Measurements from ENCODE around the gene ZRANB1.

The ZRANB1 gene

DNA sequence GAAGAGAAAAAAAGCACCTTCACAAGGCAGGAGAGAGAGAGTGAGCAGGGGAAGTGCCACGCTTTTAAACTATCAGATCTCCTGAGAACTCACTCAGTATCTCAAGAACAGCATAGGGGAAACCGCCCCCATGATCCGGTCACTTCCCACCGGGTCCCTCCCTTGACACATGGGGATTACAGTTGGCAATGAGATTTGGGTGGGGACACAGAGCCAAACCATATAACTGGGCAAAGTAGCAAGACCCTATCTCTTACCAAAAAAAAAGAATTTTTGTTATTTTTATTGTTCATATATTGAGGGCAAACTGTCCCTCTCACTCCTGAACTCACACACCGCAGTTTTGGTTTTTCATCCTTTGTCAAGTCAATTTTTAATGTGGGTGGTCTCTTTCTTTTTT, 18.2 kb upstream of the ZRANB1 start:
- DNase-seq: no peak

DNA sequence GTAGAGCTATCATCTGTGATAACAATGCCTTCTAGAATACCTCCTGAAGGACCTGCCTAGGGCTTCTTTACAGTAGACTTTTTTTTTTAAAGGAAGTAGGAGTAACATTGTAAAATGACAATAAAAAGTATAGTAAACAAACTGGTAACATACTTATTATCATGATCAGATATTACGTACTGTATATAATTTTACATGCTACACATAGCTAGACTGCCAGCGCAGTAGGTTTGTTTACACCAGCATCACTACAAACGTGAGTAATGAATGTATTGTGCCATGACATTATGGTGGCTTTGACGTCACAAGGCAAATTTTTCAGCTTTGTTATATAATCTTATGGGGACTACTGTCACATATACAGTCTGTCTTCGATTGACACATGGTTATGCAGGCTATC, 15.4 kb upstream of the ZRANB1 start:
- DNase-seq: no peak

DNA sequence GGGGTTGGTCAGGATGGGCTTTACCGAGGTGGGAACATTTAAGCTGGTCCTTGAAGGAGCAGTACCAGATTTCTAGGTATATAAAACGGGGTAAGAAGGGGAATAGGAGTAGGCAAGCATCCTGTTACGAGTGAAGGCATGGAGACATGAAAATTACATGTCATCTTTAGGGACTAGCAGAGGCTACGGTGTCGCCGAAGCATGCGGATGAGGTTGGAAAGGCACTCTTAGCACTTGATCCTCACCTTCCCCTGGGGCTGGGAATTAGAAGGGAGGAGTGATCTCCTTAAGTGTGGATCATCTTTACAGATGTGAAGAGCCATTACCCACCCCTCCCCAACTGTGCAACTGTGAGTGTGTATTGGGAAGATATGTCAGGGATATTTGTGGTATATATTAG, 13.8 kb upstream of the ZRANB1 start:
- DNase-seq: no peak

DNA sequence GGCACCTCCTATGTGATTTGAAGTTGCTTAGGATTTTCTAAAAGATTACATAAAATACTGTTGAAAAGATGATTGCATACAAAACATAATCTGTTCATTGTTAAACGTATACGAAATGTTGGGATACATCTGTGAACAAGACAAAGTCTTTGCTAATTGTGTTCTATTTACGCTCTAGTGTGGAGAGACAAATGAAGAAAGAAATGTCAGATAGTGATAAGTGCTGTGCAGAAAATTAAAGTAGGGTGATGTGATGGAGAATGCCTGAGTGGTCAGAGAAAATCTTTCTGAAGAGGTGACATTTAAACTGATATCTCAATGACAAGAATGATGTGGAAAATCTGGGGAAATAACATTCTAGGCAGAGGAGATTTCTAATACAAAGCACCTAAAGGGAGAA, 13.4 kb upstream of the ZRANB1 start:
- DNase-seq: no peak

DNA sequence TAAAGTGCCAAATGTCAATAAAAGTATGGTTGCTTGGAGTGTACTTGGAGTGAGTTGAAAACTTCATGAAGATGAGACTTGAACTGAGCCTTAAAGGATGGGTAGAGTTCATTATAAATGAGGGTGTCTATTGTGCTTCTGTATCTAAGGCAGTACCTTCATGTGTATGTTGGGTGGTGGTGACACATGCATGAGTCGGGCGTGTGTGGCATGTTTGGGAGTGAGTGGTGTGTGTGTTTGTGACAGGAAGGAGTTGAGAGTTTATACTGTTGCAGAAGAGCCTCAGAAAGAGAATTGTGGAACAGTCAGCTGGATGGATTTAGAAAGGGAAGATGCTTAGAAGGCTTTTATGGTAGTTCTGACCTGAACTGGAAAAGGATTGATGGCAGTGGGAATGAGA, 6.0 kb upstream of the ZRANB1 start:
- DNase-seq: no peak

DNA sequence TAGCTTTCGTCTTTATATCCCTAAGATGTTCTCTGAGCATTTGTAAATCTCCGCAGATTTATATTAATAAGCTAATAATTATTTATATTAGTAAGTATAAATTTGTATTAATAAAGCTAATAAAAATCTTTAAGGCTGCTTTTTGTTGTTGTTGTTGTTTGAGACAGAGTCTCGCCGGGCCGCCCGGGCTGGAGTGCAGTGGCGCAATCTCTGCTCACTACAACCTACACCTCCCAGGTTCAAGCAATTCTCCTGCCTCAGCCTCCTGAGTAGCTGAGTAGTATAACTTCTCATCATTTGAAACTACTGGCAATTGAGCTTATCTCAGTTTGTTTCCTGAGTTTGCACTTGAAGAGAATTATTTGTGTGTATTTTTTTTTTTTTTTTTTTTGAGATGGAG, 5.1 kb upstream of the ZRANB1 start:
- DNase-seq: no peak

DNA sequence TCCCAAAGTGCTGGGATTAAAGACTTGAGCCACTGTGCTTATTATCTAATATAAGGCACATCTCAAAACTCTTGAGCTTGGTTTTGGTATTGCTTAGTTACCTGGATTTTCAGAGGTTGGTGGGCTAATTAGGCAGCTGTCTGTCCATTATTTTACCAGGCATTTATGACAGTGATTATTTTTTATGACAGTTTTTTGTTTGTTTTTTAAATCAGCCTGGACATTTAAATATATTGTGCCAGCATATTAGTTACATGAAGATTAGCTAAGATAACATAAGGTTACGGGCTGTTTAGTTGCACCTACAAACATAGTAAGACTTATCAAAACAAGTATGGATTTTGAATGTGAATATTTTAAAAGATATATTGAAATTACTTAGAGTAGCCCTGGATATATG, 2.6 kb upstream of the ZRANB1 start:
- DNase-seq: no peak

DNA sequence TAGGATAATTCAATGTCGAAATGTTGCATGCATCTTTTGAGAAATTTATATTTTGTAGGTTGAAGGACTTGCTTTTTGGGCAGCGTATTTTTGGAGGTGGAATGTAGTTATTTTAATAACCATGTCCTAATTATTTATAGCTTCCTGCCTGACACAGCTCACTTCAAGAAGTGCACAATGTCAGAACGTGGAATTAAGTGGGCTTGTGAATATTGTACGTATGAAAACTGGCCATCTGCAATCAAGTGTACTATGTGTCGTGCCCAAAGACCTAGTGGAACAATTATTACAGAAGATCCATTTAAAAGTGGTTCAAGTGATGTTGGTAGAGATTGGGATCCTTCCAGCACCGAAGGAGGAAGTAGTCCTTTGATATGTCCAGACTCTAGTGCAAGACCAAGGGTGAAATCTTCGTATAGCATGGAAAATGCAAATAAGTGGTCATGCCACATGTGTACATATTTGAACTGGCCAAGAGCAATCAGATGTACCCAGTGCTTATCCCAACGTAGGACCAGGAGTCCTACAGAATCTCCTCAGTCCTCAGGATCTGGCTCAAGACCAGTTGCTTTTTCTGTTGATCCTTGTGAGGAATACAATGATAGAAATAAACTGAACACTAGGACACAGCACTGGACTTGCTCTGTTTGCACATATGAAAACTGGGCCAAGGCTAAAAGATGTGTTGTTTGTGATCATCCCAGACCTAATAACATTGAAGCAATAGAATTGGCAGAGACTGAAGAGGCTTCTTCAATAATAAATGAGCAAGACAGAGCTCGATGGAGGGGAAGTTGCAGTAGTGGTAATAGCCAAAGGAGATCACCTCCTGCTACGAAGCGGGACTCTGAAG, 620 bp downstream of the ZRANB1 start:
- no peak for DNase-seq

DNA sequence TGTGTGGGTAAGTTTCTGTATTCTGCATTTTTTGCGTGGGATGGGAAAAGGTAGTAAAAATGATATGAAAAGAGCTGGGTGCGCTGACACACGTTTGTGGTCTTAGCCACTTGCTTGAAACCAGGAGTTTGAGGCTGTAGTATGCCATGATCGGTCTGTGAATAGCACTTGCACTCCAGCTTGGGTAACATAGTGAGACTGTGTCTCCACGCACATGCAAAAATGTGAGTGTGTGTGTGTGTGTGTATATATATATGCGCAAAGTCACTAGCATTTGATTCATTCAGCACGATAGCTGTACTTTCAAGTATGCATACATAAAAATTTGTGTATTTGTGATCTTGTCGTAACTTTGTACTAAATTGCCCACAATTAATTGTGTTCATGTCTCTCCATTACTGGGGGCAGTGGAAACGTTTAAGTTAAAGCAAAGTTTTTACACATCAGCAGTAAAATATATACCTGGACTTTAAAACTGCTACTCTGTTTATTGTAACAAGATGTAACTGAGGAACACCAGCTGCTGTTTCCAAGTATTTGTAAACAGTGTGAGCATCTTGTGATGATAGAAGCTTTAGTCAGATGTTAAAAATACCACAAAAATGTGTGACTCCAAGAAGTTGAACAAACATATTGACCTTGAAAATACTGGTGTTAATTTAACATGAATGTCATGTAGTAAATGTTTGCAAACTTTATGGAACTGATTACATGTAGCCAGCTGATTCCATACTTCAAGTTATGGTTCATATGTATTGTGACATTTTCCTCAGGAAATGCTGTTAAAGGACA, 1.6 kb downstream of the ZRANB1 start:
- DNase-seq: no peak

DNA sequence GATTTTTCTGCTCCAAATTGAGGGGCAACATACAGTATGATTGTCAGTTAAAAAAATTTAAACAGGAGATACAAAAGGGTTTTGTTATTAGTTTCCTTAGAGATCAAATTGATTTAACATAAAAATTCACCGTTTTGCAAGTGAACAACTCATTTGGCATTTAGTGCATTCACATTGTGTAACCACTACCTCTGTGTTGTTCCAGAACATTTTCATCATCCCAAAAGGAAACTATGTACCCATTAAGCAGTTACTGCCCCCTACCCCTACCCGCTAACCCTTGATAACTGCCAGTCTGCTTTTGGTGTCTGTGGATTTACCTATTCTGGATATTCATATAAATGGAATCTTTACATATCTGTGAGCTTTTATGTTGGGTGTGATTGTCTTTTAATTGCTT, 3.1 kb downstream of the ZRANB1 start:
- no peak for DNase-seq

DNA sequence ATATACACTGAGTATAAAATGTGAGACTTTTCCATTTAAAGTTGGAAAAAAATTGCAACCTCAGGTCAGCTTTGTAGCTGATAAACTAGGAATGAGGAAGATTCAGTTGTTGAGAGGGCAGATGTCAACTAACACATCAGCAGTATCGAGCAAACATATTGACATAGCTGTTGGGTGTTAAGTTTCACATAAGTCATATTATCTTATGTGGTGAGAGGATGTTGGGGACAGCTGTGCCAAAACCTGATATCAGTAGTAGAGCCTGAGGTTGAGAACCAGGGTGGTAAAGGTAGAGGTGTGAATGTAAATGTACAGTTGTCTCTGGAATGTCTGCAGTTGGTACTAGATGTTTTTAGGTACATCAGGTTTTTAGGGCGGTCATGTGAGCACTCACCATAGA, 5.0 kb downstream of the ZRANB1 start:
- no peak for DNase-seq

DNA sequence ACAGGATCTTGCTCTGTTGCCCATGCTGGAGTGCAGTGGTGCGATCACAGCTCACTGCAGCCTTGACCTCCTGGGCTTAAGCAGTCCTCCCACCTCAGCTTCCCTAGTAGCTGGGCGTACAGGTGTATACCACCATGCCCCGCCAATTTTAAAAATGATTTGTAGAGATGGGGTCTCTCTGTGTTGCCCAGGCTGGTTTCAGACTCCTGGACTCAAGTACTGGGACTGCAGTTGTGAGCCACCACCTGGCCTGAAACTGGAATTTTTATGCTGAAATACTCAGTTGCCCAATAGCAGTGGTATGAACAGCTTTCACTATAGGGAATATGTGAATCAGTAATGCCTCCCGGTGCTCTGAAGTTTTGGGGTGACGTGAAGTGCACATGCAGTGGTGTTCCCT, 7.6 kb downstream of the ZRANB1 start:
- DNase-seq: no peak

DNA sequence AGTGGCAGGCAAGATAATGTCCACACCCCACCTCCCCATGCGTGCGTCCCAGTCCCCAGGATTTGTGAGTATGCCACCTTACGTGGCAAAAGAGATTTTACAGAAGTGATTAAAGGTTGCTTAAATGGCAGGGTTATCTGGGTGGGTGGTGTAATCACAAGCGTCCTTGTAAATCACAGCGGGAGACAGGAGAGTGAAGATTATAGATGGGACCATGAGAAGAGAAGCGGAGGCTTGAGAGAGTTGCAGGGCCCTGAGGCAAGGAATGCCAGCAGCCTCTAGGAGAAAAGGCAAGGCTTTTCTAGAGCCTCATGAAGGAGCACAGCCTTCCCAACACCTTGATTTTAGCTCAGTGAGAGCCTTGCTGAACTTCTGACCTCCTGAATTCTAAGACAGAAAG, 10.2 kb downstream of the ZRANB1 start:
- no peak for DNase-seq

DNA sequence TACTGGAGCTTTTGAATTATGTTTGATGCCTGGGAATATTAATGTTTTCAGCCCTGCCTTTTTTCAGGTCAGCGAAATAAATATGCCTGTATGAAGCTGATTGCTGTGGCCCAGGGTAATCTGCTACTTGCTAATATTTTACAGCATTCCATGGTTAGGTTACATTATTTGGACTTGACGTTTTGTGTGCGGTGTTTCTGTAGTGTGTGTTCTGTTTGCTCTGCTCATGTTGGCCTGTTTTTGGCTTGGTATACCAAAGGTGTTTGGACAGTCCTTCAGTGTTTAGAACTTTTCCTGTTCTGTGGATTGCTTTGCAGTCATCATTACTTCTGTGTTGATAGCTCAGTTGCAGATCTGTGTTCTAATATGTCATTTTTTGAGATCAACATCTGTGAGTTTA, 11.5 kb downstream of the ZRANB1 start:
- DNase-seq: no peak

DNA sequence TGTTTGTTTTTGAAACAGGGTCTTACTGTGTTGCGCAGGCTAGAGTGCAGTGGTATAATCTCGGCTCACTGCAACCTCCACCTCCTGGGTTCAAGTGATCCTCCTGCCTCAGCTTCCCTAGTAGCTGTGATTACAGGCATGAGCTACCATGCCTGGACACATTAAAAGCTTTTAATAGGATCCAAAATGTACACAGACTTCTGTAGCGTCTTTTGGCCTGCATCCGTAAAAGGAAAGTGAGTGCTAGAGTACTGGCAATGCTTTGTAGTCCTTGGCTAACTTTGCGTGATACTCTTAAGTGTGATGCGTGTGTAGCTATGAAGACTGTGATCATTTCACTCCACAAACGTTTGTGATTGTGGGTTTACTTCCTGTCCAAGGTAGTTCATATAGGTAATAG, 13.3 kb downstream of the ZRANB1 start:
- DNase-seq: no peak

DNA sequence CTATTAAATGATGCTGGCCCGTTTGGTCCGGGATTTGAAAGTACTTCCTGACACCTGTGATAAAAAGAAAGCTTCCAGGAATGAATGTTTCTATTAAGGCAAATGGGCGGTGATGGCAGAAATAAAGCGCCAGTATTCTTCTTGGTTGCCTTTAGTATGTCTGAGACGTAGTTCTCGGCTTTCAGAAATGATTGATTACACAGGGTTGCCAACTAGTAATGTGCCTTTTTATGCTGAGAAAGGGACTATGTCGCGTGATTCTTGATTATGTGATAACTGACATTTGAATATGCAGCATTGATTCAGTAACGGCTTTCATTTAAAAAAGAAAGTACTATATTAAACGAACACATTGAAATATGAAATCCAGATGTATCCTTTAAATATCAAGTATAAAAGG, 13.9 kb downstream of the ZRANB1 start:
- no peak for DNase-seq

DNA sequence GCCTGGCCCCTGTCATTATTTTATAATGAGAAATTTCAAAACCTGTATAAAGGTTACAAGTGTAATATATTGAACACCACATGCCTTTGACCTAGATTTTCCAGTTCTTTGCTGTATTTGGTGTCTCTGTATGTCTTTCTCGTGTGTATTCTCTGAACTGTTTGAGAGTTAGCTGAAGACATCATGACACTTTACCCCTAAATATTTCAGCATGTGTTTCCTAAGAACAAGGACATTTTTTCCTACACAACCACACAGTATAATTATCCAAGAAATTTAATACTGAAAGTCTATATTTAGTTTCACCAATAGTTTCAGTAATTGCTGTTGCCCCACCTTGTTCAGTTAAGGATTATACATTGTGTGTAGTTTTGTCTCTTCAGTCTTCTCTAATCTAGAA, 14.8 kb downstream of the ZRANB1 start:
- no peak for DNase-seq

DNA sequence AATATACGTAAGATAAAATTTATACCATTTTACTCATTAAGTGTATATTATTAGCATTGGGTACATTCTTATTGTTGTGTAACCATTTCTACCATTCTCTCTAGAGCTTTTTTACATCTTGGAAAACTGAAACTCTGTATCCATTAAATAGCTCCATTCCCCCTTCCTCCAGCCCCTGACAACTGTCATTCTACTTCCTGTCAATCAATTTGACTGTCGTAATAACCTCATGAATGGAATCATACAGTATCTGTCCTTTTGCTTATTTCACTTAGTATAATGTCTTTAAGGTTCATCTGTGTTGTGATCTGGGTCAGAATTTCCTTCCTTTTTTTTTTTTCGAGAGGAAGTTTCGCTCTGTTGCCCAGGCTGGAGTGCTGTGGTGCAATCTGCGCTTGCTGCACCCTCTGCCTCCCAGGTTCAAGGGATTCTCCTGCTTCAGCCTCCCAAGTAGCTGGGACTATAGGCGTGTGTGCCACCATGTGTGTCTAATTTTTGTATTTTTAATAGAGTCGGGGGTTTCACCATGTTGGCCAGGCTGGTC, 15.6 kb downstream of the ZRANB1 start:
- no peak for DNase-seq

DNA sequence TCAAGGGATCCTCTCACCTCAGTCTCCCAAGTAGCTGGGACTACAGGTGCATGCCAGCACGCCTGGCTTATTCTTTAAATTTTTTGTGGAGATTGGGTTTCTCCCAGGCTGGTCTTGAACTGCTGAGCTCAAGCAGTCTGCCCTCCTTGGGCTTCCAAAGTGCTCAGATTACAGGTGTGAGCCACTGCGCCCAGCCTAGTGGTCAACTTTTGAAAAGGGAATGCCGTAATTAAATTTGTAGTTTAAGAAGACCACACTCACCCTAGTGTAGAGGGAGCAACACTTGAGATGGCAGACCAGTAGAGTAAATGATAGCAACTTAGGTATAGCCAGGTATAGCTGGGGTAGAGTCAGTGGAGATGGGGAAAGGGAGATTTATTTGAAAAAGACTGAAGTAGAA, 17.6 kb downstream of the ZRANB1 start:
- no peak for DNase-seq

DNA sequence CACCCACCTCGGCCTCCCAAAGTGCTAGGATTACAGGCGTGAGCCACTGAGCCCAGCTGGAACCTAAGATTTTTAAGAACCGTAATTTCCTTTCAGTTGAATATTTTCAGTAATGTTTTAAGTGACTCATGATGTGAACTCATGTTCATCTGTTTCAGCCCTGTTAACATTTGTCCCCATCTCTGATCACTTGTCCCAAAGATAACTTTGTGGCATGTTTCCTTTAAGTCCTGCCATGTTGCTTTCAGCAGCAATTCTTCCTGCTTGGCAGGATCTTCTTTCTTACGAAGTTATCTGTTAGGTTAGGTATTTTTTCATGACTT, 19.3 kb downstream of the ZRANB1 start:
- no peak for DNase-seq

DNA sequence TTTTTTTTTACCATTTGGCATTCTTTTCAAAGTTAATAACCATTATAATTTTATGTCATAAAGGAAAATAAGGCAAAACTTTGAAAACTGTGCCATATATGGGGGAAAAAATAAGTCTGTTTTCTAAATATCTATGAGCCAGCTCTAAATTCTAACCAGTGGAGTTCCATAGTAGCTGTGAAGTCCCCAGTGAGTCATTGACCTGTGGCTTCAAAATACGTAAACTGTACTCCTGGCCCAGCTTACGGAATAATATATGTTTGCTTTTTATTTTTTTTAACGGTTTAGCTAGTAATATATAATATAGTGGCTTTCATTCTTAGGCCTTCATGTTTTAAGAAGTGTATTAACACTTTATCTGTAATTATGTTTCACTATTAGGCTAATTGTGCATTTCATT, 20.5 kb downstream of the ZRANB1 start:
- no peak for DNase-seq

DNA sequence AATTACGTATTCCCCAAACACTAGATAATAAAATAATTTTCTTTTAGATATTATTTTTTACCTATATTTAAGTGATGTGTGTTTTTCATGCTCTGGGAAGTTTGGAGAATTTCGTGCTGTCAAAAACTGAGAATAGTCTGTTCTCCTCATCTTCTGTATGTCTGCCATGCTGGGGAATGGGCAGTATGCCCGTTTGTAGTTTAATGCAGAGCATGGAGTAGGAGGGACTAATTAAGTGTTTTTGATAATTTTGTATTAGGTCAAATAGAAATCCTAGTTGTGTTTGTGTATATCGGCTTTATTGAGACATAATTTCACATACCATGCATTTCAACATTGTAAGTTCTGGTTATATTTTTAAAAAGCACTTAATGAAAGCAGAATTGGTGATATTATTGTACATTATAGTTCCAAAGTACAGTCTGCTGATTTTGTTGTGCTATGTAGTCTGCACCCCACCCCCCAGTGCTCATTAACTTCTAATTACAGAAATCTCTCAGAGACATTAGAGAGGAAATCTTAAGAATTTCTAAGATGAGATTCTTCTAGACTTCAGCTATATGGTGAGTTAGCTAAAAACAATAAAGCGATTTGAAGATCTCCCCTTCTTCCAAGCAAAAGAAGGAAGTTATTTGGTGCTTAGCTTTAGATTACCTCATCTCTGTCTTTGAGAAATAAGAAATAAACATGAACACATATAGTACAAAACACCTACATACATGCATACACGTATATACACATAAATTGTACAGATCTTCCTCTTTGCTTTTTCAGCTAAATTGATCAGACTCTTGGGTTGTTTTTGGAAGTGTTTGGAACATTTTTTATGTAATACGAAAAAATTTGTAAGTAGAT, 22.2 kb downstream of the ZRANB1 start:
- DNase-seq: no peak

DNA sequence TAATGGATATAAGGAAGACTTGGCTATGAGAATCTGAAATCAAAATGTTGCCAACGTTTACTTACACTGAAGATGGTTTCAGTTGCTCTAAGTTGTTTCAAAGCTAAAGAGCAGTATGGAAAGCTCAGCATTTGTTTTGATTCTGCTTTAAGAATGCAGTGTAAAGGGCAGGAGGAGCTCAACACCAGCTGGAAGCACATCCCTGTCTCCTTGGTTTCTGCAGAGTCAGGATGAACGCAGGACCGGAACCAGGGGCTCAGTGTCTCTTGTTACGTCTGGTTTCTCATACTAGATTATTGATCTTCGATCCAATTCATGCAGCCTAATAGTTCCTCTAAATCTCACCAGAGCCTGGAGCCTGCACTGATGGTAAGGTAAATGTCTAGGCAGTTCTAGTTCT, 24.1 kb downstream of the ZRANB1 start:
- DNase-seq: no peak

DNA sequence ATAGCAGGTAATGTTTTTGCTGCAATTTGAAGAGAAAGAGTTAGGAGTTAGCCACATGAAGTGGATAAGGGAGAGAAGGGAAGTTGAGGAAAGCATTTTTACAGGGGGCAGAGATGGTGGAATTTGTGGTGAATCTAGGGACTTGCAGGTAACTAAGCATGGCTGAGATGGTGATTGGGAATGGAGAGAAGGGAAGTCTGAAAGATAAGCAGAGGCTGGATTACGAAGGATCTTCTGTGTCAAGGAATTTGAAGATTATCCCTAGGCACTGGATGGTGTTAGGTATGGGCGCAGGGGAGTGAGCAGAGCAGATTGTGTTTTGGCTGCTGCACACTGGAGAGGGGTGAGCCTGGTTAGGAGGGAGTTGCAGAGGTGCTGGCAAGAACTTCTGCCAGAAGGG, 25.3 kb downstream of the ZRANB1 start:
- DNase-seq: no peak
